ENCODE data around the gene RMDN2. TPM values are rescaled to one million over a fixed set of nuclear protein-coding genes. Genes with fewer than 3 reads are reported as not detected.

The RMDN2 gene
- total RNA-seq, 5 donors from 2014 or later (not counting 1 experiment from before 2014, with no cell fraction given): 2.4 to 5.0 (median 3.5) TPM

- Mint-ChIP-seq H3K27me3 (peaks cover 7 to 21% of the 10 kb centered on the region in 2 donors), H3K4me3 (no peak overlapping the region), H3K36me3 (no peaks in the 10 kb centered on the region), H3K4me1 (peaks cover 30 to 33% (median 31%) of the 10 kb centered on the region in 3 donors), H3K9me3 (no peaks in the 10 kb centered on the region), H3K27ac (no peak overlapping the region)
- Histone ChIP-seq H3K27me3 (replicated peaks in 1 of 2; ENCODE audit: control insufficient read depth in 2 of 2, extremely low read depth in 1 of 2, insufficient read depth in 2 of 2, low read length in 1 of 2) (peaks cover 0 to 7% of the 10 kb centered on the region in 2 experiments), H3K36me3 (ENCODE audit: control insufficient read depth in 2 of 2, extremely low read depth in 1 of 2, insufficient read depth in 1 of 2, low read length in 1 of 2) (no peaks in the 10 kb centered on the region), H3K4me3 (ENCODE audit: control insufficient read depth in 1 of 2, extremely low read depth in 1 of 2, low read length in 1 of 2) (no peak overlapping the region), H3K9me3 (no peaks in the 10 kb centered on the region), H3K4me1 (ENCODE audit: control insufficient read depth in 1 of 2, extremely low read depth in 1 of 2, insufficient read depth in 2 of 2, low read length in 2 of 2) (peaks cover 13 to 15% of the 10 kb centered on the region in 2 experiments), H3K27ac (ENCODE audit: low read length) (no peak overlapping the region)
- ATAC-seq (replicated peaks in 1 of 4): no peak
- POLR2A ChIA-PET: interaction anchor here in 1 of 2 donors (0.6 kb wide), 1 partner anchor 238 kb away, joined by 6 read pairs; no protein-coding TSS in a partner anchor
- no CpG with 5 or more reads among the region's 4 CpGs for WGBS (ENCODE audit: insufficient coverage)
- DNase-seq: no peak
- CTCF ChIA-PET: interaction anchor here (0.6 to 1.2 kb wide), 3 partner anchors 10 to 897 kb away, joined by 3 to 4 read pairs (median 4); no protein-coding TSS in a partner anchor
Measured at GRCh38 chr2:37887286-37887685, 37.8 kb upstream of the RMDN2 start.

GRCh38 chr2:37890893-37891495, 34.1 kb upstream of the RMDN2 start:
- Mint-ChIP-seq H3K4me1 (peaks cover 43 to 52% (median 47%) of the 10 kb centered on the region in 3 donors), H3K9me3 (no peaks in the 10 kb centered on the region), H3K4me3 (peak overlapping the region in 1 of 3 donors; percentile 61), H3K27me3 (peaks cover 3 to 9% of the 10 kb centered on the region in 2 donors), H3K36me3 (no peaks in the 10 kb centered on the region), H3K27ac (no peak overlapping the region)
- Histone ChIP-seq H3K36me3 (ENCODE audit: control insufficient read depth in 2 of 2, extremely low read depth in 1 of 2, insufficient read depth in 1 of 2, low read length in 1 of 2) (no peaks in the 10 kb centered on the region), H3K27me3 (replicated peaks in 1 of 2; ENCODE audit: control insufficient read depth in 2 of 2, extremely low read depth in 1 of 2, insufficient read depth in 2 of 2, low read length in 1 of 2) (peaks cover 0 to 5% of the 10 kb centered on the region in 2 experiments), H3K27ac (ENCODE audit: low read length) (no peak overlapping the region), H3K9me3 (no peaks in the 10 kb centered on the region), H3K4me3 (ENCODE audit: control insufficient read depth in 1 of 2, extremely low read depth in 1 of 2, low read length in 1 of 2) (no peak overlapping the region), H3K4me1 (ENCODE audit: control insufficient read depth in 1 of 2, extremely low read depth in 1 of 2, insufficient read depth in 2 of 2, low read length in 2 of 2) (peaks cover 17 to 28% of the 10 kb centered on the region in 2 experiments)
- CTCF ChIA-PET: interaction anchor here (0.6 to 1.2 kb wide), 9 partner anchors 10 to 733 kb away, joined by 3 to 7 read pairs (median 3); no protein-coding TSS in a partner anchor
- ATAC-seq (replicated peaks in 1 of 4) (peak; percentile 56 to 70 (median 70)), DNase-seq (peak; percentile 3 to 76 (median 49))
- WGBS (ENCODE audit: insufficient coverage): 26% methylated on average over 6 of the region's 8 CpGs
- POLR2A ChIA-PET: interaction anchor here in 1 of 2 donors (0.6 kb wide), 1 partner anchor 812 kb away, joined by 3 read pairs; no protein-coding TSS in a partner anchor

- no peaks in the 10 kb centered on the region for H3K9me3 ChIP-seq
- H3K27me3 ChIP-seq (replicated peaks in 1 of 2; ENCODE audit: control insufficient read depth in 2 of 2, extremely low read depth in 1 of 2, insufficient read depth in 2 of 2, low read length in 1 of 2): peaks cover 0 to 5% of the 10 kb centered on the region in 2 experiments
- no peaks in the 10 kb centered on the region for H3K9me3 Mint-ChIP-seq
- 6% methylated on average over 2 of the region's 5 CpGs for WGBS (ENCODE audit: insufficient coverage)
- DNase-seq (no peak), ATAC-seq (replicated peaks in 1 of 4) (no peak)
- ChIA-PET POLR2A (no interaction called here), CTCF (interaction anchor here (1.0 to 1.2 kb wide), 4 partner anchors 15 to 239 kb away, joined by 3 to 7 read pairs (median 3); no protein-coding TSS in a partner anchor)
- H3K36me3 Mint-ChIP-seq: no peaks in the 10 kb centered on the region
- peak overlapping the region; percentile 0 to 61 (median 28) for H3K4me3 Mint-ChIP-seq
- H3K36me3 ChIP-seq (ENCODE audit: control insufficient read depth in 2 of 2, extremely low read depth in 1 of 2, insufficient read depth in 1 of 2, low read length in 1 of 2): no peaks in the 10 kb centered on the region
- H3K4me1 ChIP-seq (ENCODE audit: control insufficient read depth in 1 of 2, extremely low read depth in 1 of 2, insufficient read depth in 2 of 2, low read length in 2 of 2): peaks cover 15 to 28% of the 10 kb centered on the region in 2 experiments
- peak overlapping the region; percentile 75 to 77 for H3K27ac Mint-ChIP-seq
- H3K27ac ChIP-seq (ENCODE audit: low read length): no peak overlapping the region
- peak overlapping the region in 1 of 2 donors; percentile 52 for H3K4me3 ChIP-seq (ENCODE audit: control insufficient read depth in 1 of 2, extremely low read depth in 1 of 2, low read length in 1 of 2)
- H3K4me1 Mint-ChIP-seq: peaks cover 34 to 43% (median 38%) of the 10 kb centered on the region in 3 donors
- H3K27me3 Mint-ChIP-seq: peaks cover 3 to 7% of the 10 kb centered on the region in 2 donors
Measured at GRCh38 chr2:37891846-37892435, 33.1 kb upstream of the RMDN2 start.

DNA sequence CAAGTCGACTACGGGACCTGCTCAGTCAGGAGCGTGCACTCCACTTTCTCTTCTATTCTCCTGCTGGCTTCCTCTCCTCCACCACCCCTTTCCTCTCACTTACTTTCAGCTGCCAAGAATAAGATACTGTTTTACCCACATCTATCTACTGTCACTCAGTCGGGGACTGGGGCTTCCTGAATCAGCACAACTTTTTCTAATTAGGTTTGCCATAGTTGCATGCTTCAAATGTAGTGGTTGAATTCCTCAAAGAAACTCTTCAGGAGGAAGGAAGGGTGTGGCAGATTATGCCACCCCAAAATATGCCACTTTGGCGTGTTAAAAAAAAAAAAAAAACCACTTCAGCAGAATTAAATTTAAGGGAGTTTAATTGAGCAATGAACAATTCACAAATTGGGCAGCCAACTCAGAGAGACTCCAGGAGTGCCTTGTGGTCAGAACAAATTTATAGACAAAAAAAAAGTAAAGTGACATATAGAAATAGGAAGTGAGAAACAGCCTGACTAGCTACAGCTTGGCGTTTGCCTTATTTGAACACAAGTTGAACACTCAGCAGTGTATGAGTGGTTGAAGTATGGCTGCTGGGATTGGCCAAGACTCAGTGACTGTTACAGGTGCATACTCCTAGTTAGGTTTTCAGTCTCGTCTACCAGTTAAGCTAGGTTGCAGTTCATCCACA, 32.5 kb upstream of the RMDN2 start:
- peaks cover 3 to 7% of the 10 kb centered on the region in 2 donors for H3K27me3 Mint-ChIP-seq
- no peak overlapping the region for H3K27ac ChIP-seq (ENCODE audit: low read length)
- ChIA-PET POLR2A (no interaction called here), CTCF (interaction anchor here (1.1 to 1.2 kb wide), 2 partner anchors 18 to 60 kb away, joined by 3 read pairs; no protein-coding TSS in a partner anchor)
- peaks cover 0 to 5% of the 10 kb centered on the region in 2 experiments for H3K27me3 ChIP-seq (replicated peaks in 1 of 2; ENCODE audit: control insufficient read depth in 2 of 2, extremely low read depth in 1 of 2, insufficient read depth in 2 of 2, low read length in 1 of 2)
- no peaks in the 10 kb centered on the region for H3K9me3 Mint-ChIP-seq
- peaks cover 34 to 43% (median 38%) of the 10 kb centered on the region in 3 donors for H3K4me1 Mint-ChIP-seq
- peaks cover 15 to 28% of the 10 kb centered on the region in 2 experiments for H3K4me1 ChIP-seq (ENCODE audit: control insufficient read depth in 1 of 2, extremely low read depth in 1 of 2, insufficient read depth in 2 of 2, low read length in 2 of 2)
- no peaks in the 10 kb centered on the region for H3K9me3 ChIP-seq
- H3K4me3 ChIP-seq (ENCODE audit: control insufficient read depth in 1 of 2, extremely low read depth in 1 of 2, low read length in 1 of 2): peak overlapping the region in 1 of 2 donors; percentile 52
- H3K36me3 ChIP-seq (ENCODE audit: control insufficient read depth in 2 of 2, extremely low read depth in 1 of 2, insufficient read depth in 1 of 2, low read length in 1 of 2): no peaks in the 10 kb centered on the region
- H3K36me3 Mint-ChIP-seq: no peaks in the 10 kb centered on the region
- peak overlapping the region; percentile 75 to 77 for H3K27ac Mint-ChIP-seq
- peak overlapping the region; percentile 0 to 61 (median 28) for H3K4me3 Mint-ChIP-seq
- WGBS (ENCODE audit: insufficient coverage): 20% methylated on average over 5 of the region's 7 CpGs
- ATAC-seq (replicated peaks in 1 of 4) (peak; percentile 54 to 86 (median 62)), DNase-seq (peak in 2 of 35 experiments; percentile 11 to 30)

- no peaks in the 10 kb centered on the region for H3K36me3 Mint-ChIP-seq
- CTCF ChIA-PET: interaction anchor here in 1 of 2 donors (1.1 to 1.2 kb wide), 2 partner anchors 18 to 61 kb away, joined by 3 to 4 read pairs; no protein-coding TSS in a partner anchor
- no peaks in the 10 kb centered on the region for H3K36me3 ChIP-seq (ENCODE audit: control insufficient read depth in 2 of 2, extremely low read depth in 1 of 2, insufficient read depth in 1 of 2, low read length in 1 of 2)
- peaks cover 0 to 5% of the 10 kb centered on the region in 2 experiments for H3K27me3 ChIP-seq (replicated peaks in 1 of 2; ENCODE audit: control insufficient read depth in 2 of 2, extremely low read depth in 1 of 2, insufficient read depth in 2 of 2, low read length in 1 of 2)
- H3K27ac Mint-ChIP-seq: peak overlapping the region; percentile 23 to 75
- peaks cover 15 to 28% of the 10 kb centered on the region in 2 experiments for H3K4me1 ChIP-seq (ENCODE audit: control insufficient read depth in 1 of 2, extremely low read depth in 1 of 2, insufficient read depth in 2 of 2, low read length in 2 of 2)
- H3K27me3 Mint-ChIP-seq: peaks cover 0 to 1% of the 10 kb centered on the region in 2 donors
- no CpG with 5 or more reads among the region's 1 CpG for WGBS (ENCODE audit: insufficient coverage)
- peaks cover 34 to 43% (median 38%) of the 10 kb centered on the region in 3 donors for H3K4me1 Mint-ChIP-seq
- no peak overlapping the region for H3K4me3 ChIP-seq (ENCODE audit: control insufficient read depth in 1 of 2, extremely low read depth in 1 of 2, low read length in 1 of 2)
- ATAC-seq (replicated peaks in 1 of 4) (no peak), DNase-seq (no peak)
- POLR2A ChIA-PET: no interaction called here
- H3K27ac ChIP-seq (ENCODE audit: low read length): no peak overlapping the region
- peak overlapping the region in 1 of 3 donors; percentile 7 for H3K4me3 Mint-ChIP-seq
- H3K9me3 Mint-ChIP-seq: no peaks in the 10 kb centered on the region
- no peaks in the 10 kb centered on the region for H3K9me3 ChIP-seq
Measured at GRCh38 chr2:37893327-37893726, 31.8 kb upstream of the RMDN2 start.

- Mint-ChIP-seq H3K9me3 (no peaks in the 10 kb centered on the region), H3K4me3 (no peak overlapping the region), H3K36me3 (no peaks in the 10 kb centered on the region), H3K4me1 (peaks cover 34 to 43% (median 38%) of the 10 kb centered on the region in 3 donors), H3K27ac (peak overlapping the region in 1 of 2 donors; percentile 25), H3K27me3 (no peaks in the 10 kb centered on the region)
- POLR2A ChIA-PET: no interaction called here
- DNase-seq: no peak
- H3K27me3 ChIP-seq (replicated peaks in 1 of 2; ENCODE audit: control insufficient read depth in 2 of 2, extremely low read depth in 1 of 2, insufficient read depth in 2 of 2, low read length in 1 of 2): peaks cover 0 to 5% of the 10 kb centered on the region in 2 experiments
- no peak overlapping the region for H3K27ac ChIP-seq (ENCODE audit: low read length)
- H3K4me1 ChIP-seq (ENCODE audit: control insufficient read depth in 1 of 2, extremely low read depth in 1 of 2, insufficient read depth in 2 of 2, low read length in 2 of 2): peaks cover 15 to 28% of the 10 kb centered on the region in 2 experiments
- CTCF ChIA-PET: interaction anchor here (0.6 to 1.1 kb wide), 4 partner anchors 18 to 497 kb away, joined by 3 to 4 read pairs (median 4); no protein-coding TSS in a partner anchor
- no peaks in the 10 kb centered on the region for H3K36me3 ChIP-seq (ENCODE audit: control insufficient read depth in 2 of 2, extremely low read depth in 1 of 2, insufficient read depth in 1 of 2, low read length in 1 of 2)
- no peak overlapping the region for H3K4me3 ChIP-seq (ENCODE audit: control insufficient read depth in 1 of 2, extremely low read depth in 1 of 2, low read length in 1 of 2)
- 46% methylated on average over 7 of the region's 7 CpGs for WGBS (ENCODE audit: insufficient coverage)
- ATAC-seq (replicated peaks in 1 of 4): no peak
- no peaks in the 10 kb centered on the region for H3K9me3 ChIP-seq
Measured at GRCh38 chr2:37894047-37894446, 31.0 kb upstream of the RMDN2 start.

Measured in T-cell (primary cell).